HEK293 (cell line): ENCODE measurements around the gene SPACA4.
A peak's percentile ranks its signal among the peaks of the same experiment; 100 is the strongest.

Experiments
- CTCF ChIA-PET: fragments of 350-600 bp; formaldehyde crosslinking; extraction: SDS; loops from one replicate; lab custom pipeline; 2021; ENCODE audit warnings: antibody characterized with exemption; lab: Yijun Ruan, JAX
- POLR2A ChIA-PET: fragments of 300-600 bp; formaldehyde crosslinking; extraction: SDS; loops from one replicate; lab custom pipeline; 2020; ENCODE audit warnings: antibody characterized with exemption, inconsistent platforms; lab: Yijun Ruan, JAX
- H3K27ac ChIP-seq: fragments of 200-500 bp; sonication (Bioruptor generic); 2 replicates; pipeline ENCODE4 v1.5.1; 2014; ENCODE audit warnings: low read depth, low read length, control low read depth, inconsistent platforms; ENCODE audit errors: extremely low read depth
- H3K36me3 ChIP-seq, 2 experiments: fragments of 200-500 bp in 1 of 2; sonication (Bioruptor generic) in 1 of 2; 1 replicate in 1 of 2; 2 replicates in 1 of 2; pipeline ENCODE4 v1.5.1; 2014 to 2017; ENCODE audit warnings: inconsistent platforms in 2 of 2, low read length in 2 of 2; ENCODE audit not compliant: control insufficient read depth in 2 of 2, insufficient read depth in 1 of 2
- H3K4me1 ChIP-seq: fragments of 200-500 bp; sonication (Bioruptor generic); 2 replicates; pipeline ENCODE4 v1.5.1; 2014; ENCODE audit warnings: mild to moderate bottlenecking, low read length, inconsistent platforms; ENCODE audit not compliant: control insufficient read depth, insufficient read depth
- H3K4me3 ChIP-seq: 2 replicates; pipeline ENCODE4 v1.5.1; 2011; ENCODE audit warnings: low read depth, mild to moderate bottlenecking, control low read depth, low read length, moderate library complexity
- H3K9me3 ChIP-seq: fragments of 200-500 bp; sonication (Bioruptor generic); 2 replicates; pipeline ENCODE4 v1.5.1; 2014; ENCODE audit warnings: low read depth, low read length, inconsistent platforms; ENCODE audit not compliant: control insufficient read depth, insufficient read depth
- HOXD13 ChIP-seq: sonication (generic); formaldehyde crosslinking; IDR thresholded peaks from 2 replicates; pipeline ENCODE4 v1.8.0; 2022; ENCODE audit warnings: missing genetic modification reagents, borderline replicate concordance
- KLF1 ChIP-seq: fragments of 450-650 bp; formaldehyde crosslinking; IDR thresholded peaks from 2 replicates; pipeline ENCODE4 v1.5.1; 2016; ENCODE audit warnings: missing biosample characterization, missing genetic modification characterization
- KLF9 ChIP-seq: fragments of 450-650 bp; formaldehyde crosslinking; IDR thresholded peaks from 2 replicates; pipeline ENCODE4 v1.5.1; 2016; ENCODE audit warnings: missing biosample characterization, missing genetic modification characterization, low read depth
- OVOL3 ChIP-seq: fragments of 450-650 bp; formaldehyde crosslinking; IDR thresholded peaks from 2 replicates; pipeline ENCODE4 v1.5.1; 2016; ENCODE audit warnings: missing biosample characterization, missing genetic modification characterization
- PRDM1 ChIP-seq: fragments of 450-650 bp; formaldehyde crosslinking; IDR thresholded peaks from 2 replicates; pipeline ENCODE4; 2016; ENCODE audit warnings: missing biosample characterization, missing genetic modification characterization
- SP2 ChIP-seq: fragments of 450-650 bp; formaldehyde crosslinking; IDR thresholded peaks from 2 replicates; pipeline ENCODE4 v1.5.1; 2016; ENCODE audit warnings: missing biosample characterization, missing genetic modification characterization
- SP3 ChIP-seq: fragments of 450-650 bp; formaldehyde crosslinking; IDR thresholded peaks from 2 replicates; pipeline ENCODE4 v1.5.1; 2016; ENCODE audit warnings: missing biosample characterization, missing genetic modification characterization
- ZBTB11 ChIP-seq: fragments of 450-650 bp; formaldehyde crosslinking; conservative IDR thresholded peaks from 2 replicates; pipeline ENCODE4 v1.5.1; 2016; ENCODE audit warnings: low read depth, missing biosample characterization, missing genetic modification characterization
- ZNF10 ChIP-seq: fragments of 450-650 bp; formaldehyde crosslinking; IDR thresholded peaks from 2 replicates; pipeline ENCODE4 v1.5.1; 2017; ENCODE audit warnings: missing biosample characterization, missing genetic modification characterization
- ZNF121 ChIP-seq: fragments of 450-650 bp; formaldehyde crosslinking; IDR thresholded peaks from 2 replicates; pipeline ENCODE4 v1.5.1; 2016; ENCODE audit warnings: missing biosample characterization, missing genetic modification characterization
- ZNF157 ChIP-seq: fragments of 450-650 bp; formaldehyde crosslinking; IDR thresholded peaks from 2 replicates; pipeline ENCODE4 v1.5.1; 2016; ENCODE audit warnings: missing biosample characterization, missing genetic modification characterization
- ZNF19 ChIP-seq: fragments of 450-650 bp; formaldehyde crosslinking; IDR thresholded peaks from 2 replicates; pipeline ENCODE4; 2016; ENCODE audit warnings: missing biosample characterization, missing genetic modification characterization, low read depth
- ZNF26 ChIP-seq: fragments of 450-650 bp; formaldehyde crosslinking; IDR thresholded peaks from 2 replicates; pipeline ENCODE4 v1.5.1; 2016; ENCODE audit warnings: missing biosample characterization, missing genetic modification characterization
- ZNF488 ChIP-seq: fragments of 450-650 bp; formaldehyde crosslinking; IDR thresholded peaks from 2 replicates; pipeline ENCODE4 v1.5.1; 2016; ENCODE audit warnings: missing biosample characterization, missing genetic modification characterization
- ZNF513 ChIP-seq: fragments of 450-650 bp; IDR thresholded peaks from 2 replicates; pipeline ENCODE4 v1.5.1; 2018; ENCODE audit warnings: missing biosample characterization, missing genetic modification characterization
- ZNF768 ChIP-seq: fragments of 450-650 bp; formaldehyde crosslinking; IDR thresholded peaks from 2 replicates; pipeline ENCODE4 v1.5.1; 2018; ENCODE audit warnings: missing biosample characterization, mild to moderate bottlenecking, missing genetic modification characterization
- ZNF792 ChIP-seq: fragments of 450-650 bp; formaldehyde crosslinking; IDR thresholded peaks from 2 replicates; pipeline ENCODE4 v1.5.1; 2016; ENCODE audit warnings: missing biosample characterization, missing genetic modification characterization
- ZSCAN18 ChIP-seq: fragments of 450-650 bp; formaldehyde crosslinking; IDR thresholded peaks from 2 replicates; pipeline ENCODE4 v1.5.1; 2016; ENCODE audit warnings: missing biosample characterization, missing genetic modification characterization

Gene SPACA4

GRCh38 chr19:48629599-48630295, 23.2 kb downstream of the SPACA4 start:
- CTCF ChIA-PET = interaction anchor here (0.6 to 1.2 kb wide), 2 partner anchors 8 to 16 kb away, joined by 3 read pairs; partner anchors contain the start of gene CA11
- Histone ChIP-seq H3K4me1 (peaks cover 9% of the 10 kb centered on the region), H3K27ac (no peak overlapping the region), H3K36me3 (peaks cover 8 to 52% of the 10 kb centered on the region in 2 experiments; a peak in 2 of 3 replicates), H3K9me3 (no peaks in the 10 kb centered on the region), H3K4me3 (no peak overlapping the region)
- POLR2A ChIA-PET = interaction anchor here (1.0 to 8.1 kb wide), 4 partner anchors 9 to 16 kb away, joined by 4 to 97 read pairs (median 7); partner anchors contain the start of genes FAM83E, RPL18 and SPHK2
- TF ChIP-seq ZNF26 (tag by site-specific recombination) = no peak
- TF ChIP-seq KLF9 (tag by site-specific recombination) = peak; percentile 40
- TF ChIP-seq ZNF121 = no peak
- peak; percentile 81 for TF ChIP-seq KLF1 (tag by site-specific recombination)
- no peak for TF ChIP-seq ZNF10 (tag by site-specific recombination)
- TF ChIP-seq ZNF157 (tag by site-specific recombination) = no peak
- no peak for TF ChIP-seq ZNF19 (tag by site-specific recombination)
- TF ChIP-seq ZNF488 = no peak
- peak; percentile 49; the same call in 1 of the 2 replicates for TF ChIP-seq SP3 (tag by site-specific recombination)
- no peak for TF ChIP-seq HOXD13 (CRISPR knock-in tag)
- TF ChIP-seq ZNF768 (tag by site-specific recombination) = no peak
- TF ChIP-seq ZSCAN18 (tag by site-specific recombination) = no peak
- peak; percentile 30; the same call in 1 of the 2 replicates for TF ChIP-seq SP2 (tag by site-specific recombination)
- TF ChIP-seq PRDM1 (tag by site-specific recombination) = no peak
- TF ChIP-seq, all 188 proteins: peak for 4

GRCh38 chr19:48630296-48631063, 23.9 kb downstream of the SPACA4 start:
- Histone ChIP-seq H3K27ac (no peak overlapping the region), H3K4me3 (no peak overlapping the region), H3K36me3 (peaks cover 8 to 52% of the 10 kb centered on the region in 2 experiments; a peak in 2 of 3 replicates), H3K9me3 (no peaks in the 10 kb centered on the region), H3K4me1 (peaks cover 14% of the 10 kb centered on the region)
- ChIA-PET CTCF (interaction anchor here (0.5 to 0.6 kb wide), 2 partner anchors 7 to 22 kb away, joined by 3 read pairs; no protein-coding TSS in a partner anchor), POLR2A (interaction anchor here (1.0 to 8.1 kb wide), 5 partner anchors 9 to 21 kb away, joined by 3 to 97 read pairs (median 4); partner anchors contain the start of genes FAM83E, RPL18 and SPHK2)
- no peak for TF ChIP-seq OVOL3 (tag by site-specific recombination)
- no peak for TF ChIP-seq ZBTB11 (tag by site-specific recombination)
- TF ChIP-seq ZNF792 (tag by site-specific recombination) = no peak
- no peak for TF ChIP-seq ZNF513
